Osteocyte (in vitro differentiated cells): ENCODE results near the gene SLC8A1. TPM values are rescaled to one million over a fixed set of nuclear protein-coding genes. Genes with fewer than 3 reads are reported as not detected.
A peak's percentile ranks its signal among the peaks of the same experiment; 100 is the strongest.

ENCODE experiments used
- DNase-seq: peaks from one replicate; pipeline ENCODE4 v3.0.0; 2021; ENCODE audit warnings: mixed read lengths; ENCODE audit not compliant: unreplicated experiment; ENCODE audit errors: extremely low spot score
- H3K27ac Mint-ChIP-seq: one replicate; pipeline ENCODE4 v1.8.0; 2021; ENCODE audit warnings: mild to moderate bottlenecking, mixed read lengths; ENCODE audit not compliant: unreplicated experiment
- H3K27me3 Mint-ChIP-seq: one replicate; pipeline ENCODE4 v1.8.0; 2021; ENCODE audit warnings: mixed read lengths; ENCODE audit not compliant: unreplicated experiment
- H3K36me3 Mint-ChIP-seq: one replicate; pipeline ENCODE4 v1.8.0; 2021; ENCODE audit warnings: mixed read lengths; ENCODE audit not compliant: unreplicated experiment
- H3K4me1 Mint-ChIP-seq: one replicate; pipeline ENCODE4 v1.8.0; 2021; ENCODE audit warnings: mixed read lengths; ENCODE audit not compliant: unreplicated experiment
- H3K4me3 Mint-ChIP-seq: one replicate; pipeline ENCODE4 v1.8.0; 2021; ENCODE audit warnings: mild to moderate bottlenecking, moderate library complexity, mixed read lengths; ENCODE audit not compliant: unreplicated experiment
- H3K9me3 Mint-ChIP-seq: one replicate; pipeline ENCODE4 v1.8.0; 2021; ENCODE audit warnings: mixed read lengths; ENCODE audit not compliant: unreplicated experiment
- total RNA-seq: library from RNA; stranded (reverse); gene quantifications from 2 replicates; pipeline ENCODE4 v1.2.1, GENCODE V29; 2021
- TF ChIP-seq, protein P1 (sequence below): fragments of 200-600 bp; sonication (generic); IDR thresholded peaks from 2 replicates; pipeline ENCODE4 v1.5.0; 2021; ENCODE audit warnings: antibody characterized with exemption, mild to moderate bottlenecking, moderate library complexity

The SLC8A1 gene
- total RNA-seq, 1 donor from 2014 or later, result 17.3 TPM

DNA sequence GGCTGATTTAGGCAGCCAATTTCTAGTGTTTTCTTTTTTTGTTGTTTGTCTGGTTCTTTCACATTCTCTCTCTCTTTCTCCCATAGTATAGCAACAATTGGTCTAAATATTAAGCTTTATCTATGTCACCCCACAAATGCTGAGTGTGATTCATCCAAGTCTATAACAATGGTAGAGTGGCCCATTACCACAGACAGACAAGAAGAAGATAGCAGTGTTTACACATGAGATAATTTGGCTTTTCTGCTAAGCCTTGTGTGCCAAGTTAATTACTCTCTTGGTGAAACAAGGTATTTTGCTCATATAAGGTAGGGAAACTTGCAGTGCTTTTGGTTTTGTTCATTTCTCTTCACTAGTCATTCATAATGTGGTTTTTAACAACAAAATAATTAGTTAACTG, 166.5 kb downstream of the SLC8A1 start:
- H3K4me1 Mint-ChIP-seq, result peaks cover 47% of the 10 kb centered on the region

DNA sequence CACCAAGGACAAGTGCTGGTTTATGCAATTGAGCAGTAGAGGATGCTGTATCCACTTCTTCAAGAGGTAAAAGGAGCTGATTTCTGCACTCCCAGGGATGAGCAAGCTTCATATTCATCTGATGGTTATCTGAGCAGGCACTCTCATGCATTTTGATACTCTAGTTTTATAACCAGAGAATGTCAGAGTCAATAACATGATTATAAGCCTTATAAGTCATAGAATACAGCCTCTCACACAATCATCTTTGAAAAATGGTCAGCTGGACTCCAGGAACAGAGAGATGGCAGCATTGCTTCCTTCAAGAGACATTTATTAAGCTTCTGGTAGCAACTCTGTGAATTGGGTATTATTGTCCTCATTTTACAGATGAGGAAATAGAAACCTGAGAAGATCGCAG, 167.1 kb downstream of the SLC8A1 start:
- TF ChIP-seq, protein P1, sequence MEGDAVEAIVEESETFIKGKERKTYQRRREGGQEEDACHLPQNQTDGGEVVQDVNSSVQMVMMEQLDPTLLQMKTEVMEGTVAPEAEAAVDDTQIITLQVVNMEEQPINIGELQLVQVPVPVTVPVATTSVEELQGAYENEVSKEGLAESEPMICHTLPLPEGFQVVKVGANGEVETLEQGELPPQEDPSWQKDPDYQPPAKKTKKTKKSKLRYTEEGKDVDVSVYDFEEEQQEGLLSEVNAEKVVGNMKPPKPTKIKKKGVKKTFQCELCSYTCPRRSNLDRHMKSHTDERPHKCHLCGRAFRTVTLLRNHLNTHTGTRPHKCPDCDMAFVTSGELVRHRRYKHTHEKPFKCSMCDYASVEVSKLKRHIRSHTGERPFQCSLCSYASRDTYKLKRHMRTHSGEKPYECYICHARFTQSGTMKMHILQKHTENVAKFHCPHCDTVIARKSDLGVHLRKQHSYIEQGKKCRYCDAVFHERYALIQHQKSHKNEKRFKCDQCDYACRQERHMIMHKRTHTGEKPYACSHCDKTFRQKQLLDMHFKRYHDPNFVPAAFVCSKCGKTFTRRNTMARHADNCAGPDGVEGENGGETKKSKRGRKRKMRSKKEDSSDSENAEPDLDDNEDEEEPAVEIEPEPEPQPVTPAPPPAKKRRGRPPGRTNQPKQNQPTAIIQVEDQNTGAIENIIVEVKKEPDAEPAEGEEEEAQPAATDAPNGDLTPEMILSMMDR, result peak; percentile 40
- Mint-ChIP-seq H3K36me3 (no peaks in the 10 kb centered on the region), H3K27ac (no peak overlapping the region), H3K27me3 (no peaks in the 10 kb centered on the region), H3K4me1 (peaks cover 52% of the 10 kb centered on the region), H3K4me3 (no peak overlapping the region), H3K9me3 (no peaks in the 10 kb centered on the region)
- no peak for DNase-seq

More for the DNA sequence above, 166.5 kb downstream of the SLC8A1 start:
- H3K27me3 Mint-ChIP-seq, result no peaks in the 10 kb centered on the region
- no peak overlapping the region for H3K4me3 Mint-ChIP-seq
- no peak for DNase-seq
- no peaks in the 10 kb centered on the region for H3K36me3 Mint-ChIP-seq
- no peak overlapping the region for H3K27ac Mint-ChIP-seq
- TF ChIP-seq, protein P1, result no peak
- no peaks in the 10 kb centered on the region for H3K9me3 Mint-ChIP-seq

- H3K27me3 Mint-ChIP-seq, result no peaks in the 10 kb centered on the region
- DNase-seq, result no peak
- peak overlapping the region; percentile 96 for H3K27ac Mint-ChIP-seq
- H3K36me3 Mint-ChIP-seq, result no peaks in the 10 kb centered on the region
- no peak overlapping the region for H3K4me3 Mint-ChIP-seq
- peaks cover 63% of the 10 kb centered on the region for H3K4me1 Mint-ChIP-seq
- TF ChIP-seq, protein P1, result no peak
- H3K9me3 Mint-ChIP-seq, result no peaks in the 10 kb centered on the region
These were observed 168.6 kb downstream of the SLC8A1 start for GRCh38 chr2:40283111-40283909.

- Mint-ChIP-seq H3K27ac (peak overlapping the region; percentile 96), H3K4me3 (peak overlapping the region; percentile 49), H3K36me3 (no peaks in the 10 kb centered on the region), H3K27me3 (no peaks in the 10 kb centered on the region), H3K4me1 (peaks cover 65% of the 10 kb centered on the region), H3K9me3 (no peaks in the 10 kb centered on the region)
- no peak for DNase-seq
- TF ChIP-seq, protein P1, result no peak
These were observed 169.5 kb downstream of the SLC8A1 start for GRCh38 chr2:40282428-40282827.

GRCh38 chr2:40281021-40281940, 170.6 kb downstream of the SLC8A1 start:
- no peak for DNase-seq
- Mint-ChIP-seq H3K36me3 (no peaks in the 10 kb centered on the region), H3K4me3 (peak overlapping the region; percentile 49), H3K27ac (peak overlapping the region; percentile 96), H3K27me3 (no peaks in the 10 kb centered on the region), H3K9me3 (no peaks in the 10 kb centered on the region), H3K4me1 (peaks cover 64% of the 10 kb centered on the region)
- TF ChIP-seq, protein P1, result no peak
